Mesenchymal stem cell (in vitro differentiated cells and primary cell): Measurements from ENCODE around the gene AP4E1.
A peak's percentile ranks its signal among the peaks of the same experiment; 100 is the strongest.
"Not testable (repeated sequence)": the region's sequence is repeated elsewhere in the genome, so short reads cannot be mapped to it uniquely, and the experiment has no call there.

Experiments used
- DNase-seq: peaks from one replicate; pipeline ENCODE4 v3.0.0-alpha.2; 2013
- H2AFZ ChIP-seq: one replicate; pipeline ENCODE4 v1.6.1; 2013; ENCODE audit warnings: low read depth, mild to moderate bottlenecking, control low read depth, inconsistent platforms, low read length, moderate library complexity
- H2AK5ac ChIP-seq: 2 replicates; pipeline ENCODE4 v1.6.1; 2013; ENCODE audit warnings: low read length, moderate library complexity, mild to moderate bottlenecking, inconsistent platforms; ENCODE audit not compliant: severe bottlenecking
- H2BK120ac ChIP-seq: one replicate; pipeline ENCODE4 v1.6.1; 2013; ENCODE audit warnings: low read depth, mild to moderate bottlenecking, inconsistent platforms, low read length, moderate library complexity
- H2BK12ac ChIP-seq, 2 experiments: one replicate each; pipeline ENCODE4 v1.6.1; 2013; ENCODE audit warnings: inconsistent platforms in 2 of 2, low read length in 2 of 2, mild to moderate bottlenecking in 2 of 2, moderate library complexity in 2 of 2, control low read depth in 1 of 2
- H2BK15ac ChIP-seq: one replicate; pipeline ENCODE4 v1.6.1; 2013; ENCODE audit warnings: mild to moderate bottlenecking, low read depth, inconsistent platforms; ENCODE audit not compliant: poor library complexity, severe bottlenecking
- H2BK5ac ChIP-seq: 2 replicates; pipeline ENCODE4 v1.6.1; 2013; ENCODE audit warnings: low read depth, mild to moderate bottlenecking, low read length, control low read depth, inconsistent platforms; ENCODE audit not compliant: poor library complexity, severe bottlenecking
- H3K14ac ChIP-seq, 2 experiments: one replicate each; pipeline ENCODE4 v1.6.1; 2013; ENCODE audit warnings: inconsistent platforms in 2 of 2, low read length in 2 of 2, control low read depth in 1 of 2, mild to moderate bottlenecking in 1 of 2, moderate library complexity in 1 of 2
- H3K18ac ChIP-seq, 2 experiments: one replicate each; pipeline ENCODE4 v1.6.1; 2013; ENCODE audit warnings: inconsistent platforms in 2 of 2, low read length in 2 of 2, control low read depth in 1 of 2, low read depth in 1 of 2, mild to moderate bottlenecking in 1 of 2
- H3K23ac ChIP-seq, 2 experiments: one replicate each; pipeline ENCODE4 v1.6.1; 2013; ENCODE audit warnings: inconsistent platforms in 2 of 2, low read length in 2 of 2, mild to moderate bottlenecking in 2 of 2, moderate library complexity in 2 of 2, control low read depth in 1 of 2
- H3K27ac ChIP-seq: 2 replicates; pipeline ENCODE4 v1.5.1; 2013; ENCODE audit warnings: mild to moderate bottlenecking, moderate library complexity, low read length, control low read depth, inconsistent platforms; ENCODE audit not compliant: poor library complexity, severe bottlenecking
- H3K27me3 ChIP-seq, 2 experiments: 2 replicates each; pipeline versions ENCODE4 v1.6.1 to v1.7.0; 2013; ENCODE audit warnings: low read length in 2 of 2, mild to moderate bottlenecking in 2 of 2, moderate library complexity in 2 of 2, control low read depth in 1 of 2, inconsistent platforms in 1 of 2; ENCODE audit not compliant: control insufficient read depth in 1 of 2, insufficient read depth in 1 of 2
- H3K36me3 ChIP-seq, 2 experiments: 2 replicates each; pipeline versions ENCODE4 v1.6.1 to v1.7.0; 2013; ENCODE audit warnings: low read length in 2 of 2, control low read depth in 1 of 2, inconsistent platforms in 1 of 2, low read depth in 1 of 2, mild to moderate bottlenecking in 1 of 2; ENCODE audit not compliant: insufficient read depth in 2 of 2, control insufficient read depth in 1 of 2
- H3K4ac ChIP-seq, 2 experiments: one replicate each; pipeline ENCODE4 v1.6.1; 2013; ENCODE audit warnings: inconsistent platforms in 2 of 2, low read length in 2 of 2, mild to moderate bottlenecking in 2 of 2, moderate library complexity in 2 of 2, control low read depth in 1 of 2, low read depth in 1 of 2
- H3K4me1 ChIP-seq: 2 replicates; pipeline ENCODE4 v1.6.1; 2013; ENCODE audit warnings: low read depth, low read length, control low read depth; ENCODE audit not compliant: control insufficient read depth, insufficient read depth
- H3K4me2 ChIP-seq: 2 replicates; pipeline ENCODE4 v1.6.1; 2013; ENCODE audit warnings: low read length, mild to moderate bottlenecking, inconsistent platforms; ENCODE audit not compliant: poor library complexity, severe bottlenecking
- H3K4me3 ChIP-seq, 2 experiments: 2 replicates each; pipeline versions ENCODE4 v1.5.1 to v1.7.0; 2013; ENCODE audit warnings: low read length in 2 of 2, mild to moderate bottlenecking in 2 of 2, control low read depth in 1 of 2, low read depth in 1 of 2; ENCODE audit not compliant: insufficient read depth in 1 of 2
- H3K79me1 ChIP-seq: replicated peaks from 2 replicates; pipeline ENCODE4 v1.6.1; 2013; ENCODE audit warnings: mild to moderate bottlenecking, control low read depth, low read length, inconsistent platforms; ENCODE audit not compliant: poor library complexity, severe bottlenecking
- H3K9ac ChIP-seq: 2 replicates; pipeline ENCODE4 v1.7.0; 2013; ENCODE audit warnings: mild to moderate bottlenecking, low read length, moderate library complexity
- H3K9me3 ChIP-seq: 2 replicates; pipeline ENCODE4 v1.7.0; 2013; ENCODE audit warnings: mild to moderate bottlenecking, low read length; ENCODE audit not compliant: control insufficient read depth
- H4K8ac ChIP-seq: one replicate; pipeline ENCODE4 v1.6.1; 2013; ENCODE audit warnings: inconsistent platforms, mild to moderate bottlenecking, low read length, moderate library complexity
- H4K91ac ChIP-seq: one replicate; pipeline ENCODE4 v1.6.1; 2013; ENCODE audit warnings: mild to moderate bottlenecking, low read length, inconsistent platforms
- WGBS: methylation state at CpG from one replicate; pipeline ENCODE4 v1.1.7; 2013; ENCODE audit warnings: mixed read lengths; 5-methylcytosine and 5-hydroxymethylcytosine counted together

Gene AP4E1

GRCh38 chr15:50875238-50875637, 33.2 kb upstream of the AP4E1 start:
- H2BK5ac ChIP-seq, H2BK15ac ChIP-seq, H3K9me3 ChIP-seq, H3K9ac ChIP-seq, H3K36me3 ChIP-seq, DNase-seq, H3K4me3 ChIP-seq, H4K8ac ChIP-seq, H3K23ac ChIP-seq, H2AFZ ChIP-seq, H3K14ac ChIP-seq, H3K27ac ChIP-seq, H3K79me1 ChIP-seq, H4K91ac ChIP-seq, H2AK5ac ChIP-seq, H2BK120ac ChIP-seq, H3K4me2 ChIP-seq, H3K27me3 ChIP-seq, H2BK12ac ChIP-seq, H3K4ac ChIP-seq, H3K4me1 ChIP-seq, H3K18ac ChIP-seq: not testable (repeated sequence)
- 72% methylated on average over 3 of the region's 3 CpGs for WGBS

GRCh38 chr15:50876260-50876988, 32.1 kb upstream of the AP4E1 start:
- no peaks in the 10 kb centered on the region for H3K36me3 ChIP-seq
- no peak overlapping the region for H3K14ac ChIP-seq
- DNase-seq = no peak
- H4K91ac ChIP-seq = no peak overlapping the region
- peak overlapping the region; percentile 93 for H3K9ac ChIP-seq
- H3K27me3 ChIP-seq = peaks cover under 1 to 2% of the 10 kb centered on the region in 2 experiments
- H2BK5ac ChIP-seq = no peak overlapping the region
- H2BK15ac ChIP-seq = no peak overlapping the region
- peak overlapping the region; percentile 1 for H3K4me2 ChIP-seq
- H3K27ac ChIP-seq = no peak overlapping the region
- no peak overlapping the region for H2BK120ac ChIP-seq
- 86% methylated on average over 8 of the region's 19 CpGs for WGBS
- H3K4me3 ChIP-seq = peak overlapping the region in 1 of 2 experiments; percentile 70
- no peak overlapping the region for H3K23ac ChIP-seq
- H4K8ac ChIP-seq = peak overlapping the region; percentile 24
- no peak overlapping the region for H3K18ac ChIP-seq
- H2BK12ac ChIP-seq = no peak overlapping the region
- H3K9me3 ChIP-seq = no peaks in the 10 kb centered on the region
- peak overlapping the region; percentile 93 for H2AK5ac ChIP-seq
- peak overlapping the region; percentile 60 for H2AFZ ChIP-seq
- no peak overlapping the region for H3K4ac ChIP-seq
- H3K4me1 ChIP-seq = peaks cover 4% of the 10 kb centered on the region
- no peaks in the 10 kb centered on the region for H3K79me1 ChIP-seq

GRCh38 chr15:50876989-50877360, 31.5 kb upstream of the AP4E1 start:
- Histone ChIP-seq H3K4me1 (peaks cover 4% of the 10 kb centered on the region), H3K27ac (no peak overlapping the region), H2AK5ac (no peak overlapping the region), H4K8ac (no peak overlapping the region), H3K4me3 (peak overlapping the region in 1 of 2 experiments; percentile 70), H3K18ac (no peak overlapping the region), H2BK5ac (no peak overlapping the region), H2AFZ (peak overlapping the region; percentile 60), H3K4ac (no peak overlapping the region), H3K14ac (no peak overlapping the region), H3K27me3 (no peaks in the 10 kb centered on the region), H2BK15ac (no peak overlapping the region), H2BK120ac (no peak overlapping the region), H3K4me2 (peak overlapping the region; percentile 1), H2BK12ac (no peak overlapping the region), H4K91ac (no peak overlapping the region), H3K9me3 (no peaks in the 10 kb centered on the region), H3K23ac (no peak overlapping the region), H3K36me3 (no peaks in the 10 kb centered on the region), H3K79me1 (no peaks in the 10 kb centered on the region), H3K9ac (peak overlapping the region; percentile 93)
- peak; percentile 86 for DNase-seq
- 0% methylated on average over 8 of the region's 8 CpGs for WGBS

- Histone ChIP-seq H4K8ac (no peak overlapping the region), H3K27ac (no peak overlapping the region), H3K4me1 (peaks cover 8% of the 10 kb centered on the region), H3K36me3 (no peaks in the 10 kb centered on the region), H3K9me3 (no peaks in the 10 kb centered on the region), H3K23ac (no peak overlapping the region), H2BK5ac (no peak overlapping the region), H2BK12ac (no peak overlapping the region), H3K9ac (peak overlapping the region; percentile 21), H4K91ac (no peak overlapping the region), H3K4me2 (no peak overlapping the region), H3K4me3 (no peak overlapping the region), H2AK5ac (peak overlapping the region; percentile 57), H2AFZ (no peak overlapping the region), H3K18ac (no peak overlapping the region), H2BK120ac (no peak overlapping the region), H2BK15ac (peak overlapping the region; percentile 60), H3K27me3 (no peaks in the 10 kb centered on the region), H3K14ac (no peak overlapping the region), H3K79me1 (no peaks in the 10 kb centered on the region), H3K4ac (no peak overlapping the region)
- DNase-seq = no peak
- 94% methylated on average over 4 of the region's 4 CpGs for WGBS
Measured at GRCh38 chr15:50879016-50879617, 29.4 kb upstream of the AP4E1 start.
